Central memory CD4-positive, alpha-beta T cell (primary cell): Measurements from ENCODE around the gene MTHFR.

Source experiments
- DNase-seq: peaks from one replicate; pipeline ENCODE4 v3.0.0; 2022
- total RNA-seq, 3 experiments: gene quantifications; one replicate each; lab custom pipeline; 2026; lab: John Stamatoyannopoulos, UW

MTHFR gene
- 45.7 to 87.8 (median 76.0) reads per million in 3 experiments for total RNA-seq

DNA sequence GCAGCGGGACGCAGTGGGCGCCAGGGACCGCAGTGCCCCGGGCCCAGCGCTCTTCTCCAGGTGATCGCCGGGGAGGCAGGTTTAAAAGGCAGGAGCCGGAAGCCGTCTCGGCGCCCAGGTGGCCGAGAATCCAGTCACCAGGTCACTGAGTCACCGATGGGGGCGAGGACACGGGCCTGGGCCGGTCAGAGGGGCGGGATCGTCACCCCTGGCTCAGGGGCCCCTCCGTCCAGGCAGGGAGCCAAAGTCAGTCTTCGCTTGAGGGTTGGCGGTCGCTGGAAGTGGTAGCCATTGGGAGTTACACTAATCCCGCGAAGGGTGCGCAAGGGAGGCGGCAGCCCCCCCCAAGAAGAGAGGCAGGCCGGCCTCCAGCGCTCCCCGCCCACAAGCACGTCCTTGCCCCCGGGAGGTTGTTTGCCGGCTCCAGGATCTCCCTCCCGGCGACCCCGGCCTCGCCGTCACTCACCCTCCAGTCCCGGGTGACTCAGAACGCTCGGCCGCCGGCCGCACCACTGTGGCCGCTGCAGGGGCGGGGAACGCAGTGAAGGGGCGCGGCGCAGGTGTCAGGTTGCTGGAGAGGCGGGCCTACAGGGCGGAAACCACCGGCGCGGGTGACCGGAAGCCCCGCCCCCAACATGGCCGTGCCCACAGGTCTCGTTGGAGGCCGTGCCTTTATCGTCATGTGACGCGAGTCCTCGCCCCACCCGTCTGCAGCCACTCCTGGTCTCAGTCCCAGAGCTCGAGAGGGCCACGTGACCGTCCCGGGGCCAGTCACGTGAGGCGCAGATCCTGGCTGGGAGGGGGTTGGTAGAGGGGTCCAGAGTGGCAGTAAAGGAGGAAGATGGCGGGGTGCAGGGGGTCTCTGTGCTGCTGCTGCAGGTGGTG lies at the start of gene MTHFR, which contains the start of gene CLCN6:
TSS of gene MTHFR (minus strand) at position 543 of the 885 bp plus-strand sequence. CDS start 2,848 bp downstream, outside the sequence.
TSS of gene CLCN6 (plus strand) at position 770 of the 885 bp plus-strand sequence. CDS start at position 842, 72 bp downstream.
- peak; percentile 98 for DNase-seq

DNA sequence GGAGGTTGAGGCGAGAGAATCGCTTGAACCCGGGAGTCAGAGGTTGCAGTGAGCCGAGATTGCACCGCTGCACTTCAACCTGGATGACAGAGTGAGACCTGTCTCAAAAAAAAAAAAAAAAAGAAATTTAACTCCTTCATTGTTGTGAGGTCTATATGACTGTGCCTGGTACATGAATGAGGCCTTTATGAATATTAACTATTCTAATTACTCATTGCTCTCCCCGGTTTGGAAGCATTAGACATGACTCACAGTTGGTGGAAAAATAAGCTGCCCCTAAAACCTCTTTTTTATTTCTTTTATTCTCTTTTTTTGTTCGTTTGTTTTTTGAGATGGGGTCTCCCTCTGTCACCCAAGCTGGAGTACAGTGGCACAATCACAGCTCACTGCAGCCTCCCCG lies 49.7 kb upstream of the MTHFR start:
- no peak for DNase-seq

DNA sequence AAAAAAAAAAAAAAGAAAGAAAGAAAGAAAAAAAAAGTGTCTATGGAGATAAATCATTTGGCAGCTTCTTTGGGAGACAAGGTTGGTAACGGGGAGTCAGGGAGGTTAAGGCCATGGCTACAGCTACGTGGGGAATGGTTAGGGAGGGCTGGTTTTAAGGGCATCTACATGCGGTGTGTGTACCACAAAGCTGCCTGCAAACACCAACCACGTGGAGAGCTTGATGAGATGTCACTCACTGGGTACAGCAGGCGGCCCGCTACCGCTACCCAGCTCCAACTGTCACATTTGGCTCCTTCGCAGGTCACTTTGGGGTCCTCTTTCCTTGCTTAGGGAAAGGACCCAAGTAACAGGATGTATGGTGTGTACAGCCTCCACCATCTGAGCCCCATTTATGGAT lies 48.8 kb upstream of the MTHFR start:
- no peak for DNase-seq

DNA sequence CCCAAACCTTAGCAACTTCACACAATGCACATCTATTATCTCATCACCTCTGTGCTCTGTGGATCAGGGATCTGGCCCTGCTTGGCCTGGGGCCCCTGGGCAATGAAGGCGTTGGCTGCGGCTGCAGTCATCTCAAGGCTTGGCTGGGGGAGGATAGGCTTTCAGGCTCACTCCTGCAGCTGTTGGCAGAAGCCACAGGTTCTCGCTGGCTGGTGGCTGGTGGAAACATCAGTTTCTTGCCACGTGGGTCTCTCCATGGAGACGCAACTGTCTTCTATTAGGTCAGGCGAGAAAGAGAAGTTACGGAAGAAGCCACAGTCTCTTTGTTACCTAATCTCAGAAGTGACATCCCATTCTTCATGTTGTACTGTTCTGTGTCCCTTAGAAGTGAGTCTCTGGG lies 45.4 kb upstream of the MTHFR start:
- no peak for DNase-seq

- no peak for DNase-seq
These were observed 44.4 kb upstream of the MTHFR start for GRCh38 chr1:11850156-11850555.

DNA sequence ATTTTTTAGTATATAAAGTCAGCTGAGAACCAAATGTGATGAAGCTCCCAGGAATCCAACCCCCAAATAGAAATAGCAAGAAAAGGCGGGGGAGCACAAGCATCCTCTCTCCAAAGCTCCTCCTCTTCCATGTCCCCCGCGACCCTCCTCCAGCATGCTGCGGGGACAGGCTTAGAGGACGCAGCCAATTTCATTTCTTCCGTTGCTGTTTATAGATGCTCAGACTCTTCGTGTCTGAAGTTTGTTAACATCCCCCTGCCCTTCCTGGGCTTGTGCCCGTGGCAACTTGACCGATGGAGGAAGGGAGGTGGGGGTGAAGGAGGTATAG lies 42.6 kb upstream of the MTHFR start:
- DNase-seq = no peak

GRCh38 chr1:11847667-11848372 lies 42.1 kb upstream of the MTHFR start, which contains the start of gene NPPA:
TSS of gene NPPA (minus strand) at chr1:11847783. CDS start at chr1:11847684, 99 bp downstream.
- DNase-seq = no peak

DNA sequence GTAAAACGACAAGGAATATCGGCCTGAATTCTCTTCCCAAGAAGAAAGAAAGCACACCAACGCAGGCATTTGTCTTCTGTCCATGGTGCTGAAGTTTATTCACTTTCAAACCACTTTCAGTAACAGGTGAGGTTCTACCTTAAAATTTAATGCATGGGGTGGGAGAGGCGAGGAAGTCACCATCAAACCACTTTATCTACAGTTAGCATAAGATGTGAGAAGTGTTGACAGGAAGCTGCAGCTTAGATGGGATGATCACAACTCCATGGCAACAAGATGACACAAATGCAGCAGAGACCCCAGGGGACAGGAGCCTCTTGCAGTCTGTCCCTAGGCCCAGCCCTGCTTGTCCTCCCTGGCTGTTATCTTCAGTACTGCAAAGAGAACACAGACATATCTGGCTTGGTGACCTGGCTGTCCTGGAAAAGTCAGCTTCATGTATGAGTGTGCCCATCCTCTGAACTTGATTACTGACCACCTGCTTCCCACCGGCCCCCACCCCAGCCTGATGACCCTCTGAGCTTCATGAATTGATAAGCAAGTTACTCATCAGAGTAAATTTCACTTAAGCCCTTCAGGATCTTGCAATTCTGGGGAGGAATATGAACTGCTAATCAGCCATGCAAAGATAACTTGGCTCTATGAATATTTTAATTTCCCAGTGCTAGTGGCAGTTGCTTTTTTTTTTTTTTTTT lies 40.0 kb upstream of the MTHFR start:
- DNase-seq = no peak

GRCh38 chr1:11842154-11843041 lies 36.6 kb upstream of the MTHFR start:
- no peak for DNase-seq

DNA sequence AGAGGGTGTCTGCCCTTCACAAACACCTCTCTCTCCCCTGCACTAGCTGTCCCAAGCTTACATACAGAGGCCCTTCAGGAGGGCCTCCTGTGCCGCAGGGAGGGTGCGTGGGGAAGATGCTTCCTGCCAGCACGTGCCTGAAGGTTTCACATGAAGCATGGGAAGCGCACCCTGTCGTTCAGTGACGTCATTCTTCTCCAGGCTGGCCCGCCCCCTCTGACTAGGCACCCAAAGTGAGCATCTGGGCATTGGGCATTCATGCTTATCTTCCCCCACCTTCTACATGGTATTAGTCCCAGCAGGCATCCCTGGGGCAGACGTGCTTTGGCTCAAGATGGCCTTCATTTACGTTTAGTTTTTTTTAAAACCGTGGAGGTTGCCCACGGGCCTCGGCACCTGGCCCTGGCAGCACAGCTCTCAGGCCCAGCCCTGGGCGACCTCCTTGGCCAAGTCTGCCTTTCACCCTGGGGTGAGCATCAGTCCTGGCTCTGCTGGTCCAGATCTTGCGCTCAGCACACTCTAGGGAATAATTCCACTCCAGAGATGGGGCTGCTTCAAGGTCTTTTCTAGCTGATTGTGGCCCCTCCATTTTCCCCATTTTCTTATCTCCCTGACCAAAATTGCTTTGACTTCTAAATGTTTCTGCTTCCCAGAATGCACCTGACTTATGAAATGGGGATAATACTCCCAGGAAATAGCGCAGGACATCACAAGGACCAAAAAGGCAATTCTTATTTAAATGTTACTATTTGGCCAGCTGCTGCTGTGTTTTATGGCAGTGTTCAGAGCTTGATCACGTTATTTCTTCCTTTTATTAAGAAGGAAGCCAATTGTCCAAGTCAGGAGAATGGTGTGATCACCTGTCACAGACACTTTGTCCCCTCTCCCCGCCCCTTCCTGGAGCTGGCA lies 35.7 kb upstream of the MTHFR start:
- DNase-seq = no peak

GRCh38 chr1:11839727-11840705 lies 34.3 kb upstream of the MTHFR start:
- DNase-seq = no peak

- DNase-seq = peak; percentile 62
These were observed 32.8 kb upstream of the MTHFR start for GRCh38 chr1:11838349-11839272.

DNA sequence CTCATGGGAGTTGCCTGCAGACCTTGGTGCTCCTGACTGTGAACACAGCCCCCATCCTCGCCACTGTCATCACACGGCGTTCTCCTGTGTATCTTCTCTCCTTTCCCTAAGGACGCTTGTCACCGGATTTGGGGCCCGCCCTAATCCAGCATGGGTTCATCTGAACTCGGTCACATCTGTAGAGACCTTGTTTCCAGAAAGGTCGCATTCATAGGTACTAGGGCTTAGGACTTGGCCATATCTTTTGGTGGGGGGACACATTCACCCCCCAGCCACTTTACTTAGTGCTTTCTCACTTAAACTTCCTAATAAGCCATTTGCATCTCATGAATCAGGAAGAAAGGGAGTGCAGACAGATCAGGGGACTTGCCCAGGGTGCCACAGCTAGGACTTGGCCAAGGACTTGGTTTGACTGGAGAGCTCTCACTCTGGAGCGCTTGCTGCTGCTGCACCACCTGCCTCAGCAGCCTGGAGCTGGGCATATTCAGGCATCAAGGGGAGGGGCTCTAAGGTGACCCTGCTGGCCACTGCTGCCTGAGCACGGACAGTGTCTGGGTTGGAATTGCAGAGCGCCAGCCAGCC lies 32.1 kb upstream of the MTHFR start:
- no peak for DNase-seq

- DNase-seq = no peak
These were observed 31.4 kb upstream of the MTHFR start for GRCh38 chr1:11836955-11837766.

DNA sequence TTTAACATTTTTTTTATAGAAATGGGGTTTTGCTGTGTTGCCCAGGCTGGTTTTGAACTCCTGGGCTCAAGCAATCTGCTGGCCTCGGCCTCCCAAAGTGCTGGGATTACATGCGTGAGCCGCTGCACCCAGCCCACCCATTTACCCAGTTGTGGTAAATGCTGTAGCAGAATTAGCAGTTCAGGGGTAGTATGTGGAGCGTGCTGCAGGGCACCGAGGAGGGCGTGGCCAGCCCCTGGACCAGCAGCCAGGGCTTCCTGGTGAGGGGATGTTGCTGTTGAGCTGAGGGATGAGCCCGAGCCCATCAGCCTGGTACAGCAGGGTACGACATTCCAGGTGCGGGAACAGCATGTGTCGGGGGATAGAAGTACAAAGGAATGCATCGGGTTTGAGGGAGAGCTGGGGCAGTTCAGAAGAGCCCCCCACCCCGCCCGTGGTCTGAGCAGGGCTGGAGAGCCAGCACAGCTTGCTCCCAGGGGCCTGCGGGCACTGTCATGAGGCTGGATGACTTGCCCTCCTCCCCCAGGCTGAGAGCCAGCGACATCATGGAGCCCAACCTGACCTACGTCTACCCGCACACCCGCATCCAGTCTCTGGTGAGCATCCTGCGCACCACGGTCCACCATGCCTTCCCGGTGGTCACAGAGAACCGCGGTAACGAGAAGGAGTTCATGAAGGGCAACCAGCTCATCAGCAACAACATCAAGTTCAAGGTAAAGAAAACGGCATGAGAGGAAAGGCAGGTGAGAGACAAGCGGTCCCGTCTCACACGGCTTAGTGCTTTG lies 29.9 kb upstream of the MTHFR start:
- no peak for DNase-seq

GRCh38 chr1:11833900-11834299 lies 28.1 kb upstream of the MTHFR start:
- DNase-seq = no peak
